Transverse colon (tissue), 4 donors: ENCODE measurements around the gene MEIG1. TPM values are rescaled to one million over a fixed set of nuclear protein-coding genes. Genes with fewer than 3 reads are reported as not detected.
"Not testable (repeated sequence)": the region's sequence is repeated elsewhere in the genome, so short reads cannot be mapped to it uniquely, and the experiment has no call there.

Experiments used
- DNase-seq: peaks from one replicate; pipeline ENCODE4 v3.0.0-alpha.2; 2019
- H3K27ac ChIP-seq, 4 donors: fragments of 200-600 bp; sonication (generic); 2 replicates each; pipeline ENCODE4 v1.5.1; 2016 to 2018; ENCODE audit warnings: inconsistent platforms in 4 of 4
- H3K27me3 ChIP-seq: fragments of 200-600 bp; sonication (generic); 2 replicates; pipeline ENCODE4 v1.5.1; 2017; ENCODE audit warnings: inconsistent platforms
- H3K36me3 ChIP-seq, 4 donors: fragments of 200-600 bp; sonication (generic); 2 replicates each; pipeline ENCODE4 v1.5.1; 2017 to 2019; ENCODE audit warnings: inconsistent platforms in 4 of 4
- H3K4me1 ChIP-seq, 4 donors: fragments of 200-600 bp; sonication (generic); 2 replicates each; pipeline ENCODE4 v1.5.1; 2017 to 2020; ENCODE audit warnings: inconsistent platforms in 4 of 4
- H3K4me3 ChIP-seq, 4 donors: fragments of 200-600 bp; sonication (generic); 1 replicate in 1 of 4; 2 replicates in 3 of 4; pipeline versions ENCODE4 v1.5.1 to v1.6.1; 2017 to 2019; ENCODE audit warnings: inconsistent platforms in 4 of 4
- H3K9me3 ChIP-seq, 2 donors: fragments of 200-600 bp; sonication (generic); 2 replicates each; pipeline ENCODE4 v1.5.1; 2017 to 2019; ENCODE audit warnings: inconsistent platforms in 2 of 2
- EP300 ChIP-seq: sonication (generic); formaldehyde crosslinking; IDR thresholded peaks from one replicate; pipeline ENCODE4 v1.6.1; 2017; ENCODE audit warnings: antibody characterized with exemption, low read depth
- POLR2A ChIP-seq: fragments of 450-650 bp; IDR thresholded peaks from one replicate; pipeline ENCODE4 v1.6.1; 2016; ENCODE audit warnings: antibody characterized with exemption, mild to moderate bottlenecking, moderate library complexity
- POLR2AphosphoS5 ChIP-seq, 3 donors: sonication (generic); formaldehyde crosslinking; IDR thresholded peaks; one replicate each; pipeline ENCODE4 v1.6.1; 2016; ENCODE audit warnings: antibody characterized with exemption in 3 of 3
- WGBS, 2 donors: methylation state at CpG; one replicate each; pipeline ENCODE4 v1.1.5; 2018; ENCODE audit warnings: low coverage in 1 of 2; 5-methylcytosine and 5-hydroxymethylcytosine counted together
- in situ Hi-C, 4 donors: fragments of 200-750 bp; cut with MboI; loops; one replicate each; pipeline versions ENCODE4 v1.15.0 to v1.15.1; 2017; ENCODE audit warnings: low sequenced_read_pairs in 3 of 4, low pct_ligation_motif_present in 1 of 4, low pct_unique_long_range_greater_than_20kb in 1 of 4
- intact Hi-C: fragments of 100-400 bp; cut with DNase I; formaldehyde crosslinking; loops from one replicate; pipeline ENCODE4 v1.15.1; 2023; ENCODE audit warnings: low total_unique reads
- total RNA-seq, 4 donors: library from RNA; depleted of rRNA; stranded (reverse); fragments of >200 nt; gene quantifications; one replicate each; pipeline ENCODE4 v1.1.0, GENCODE V29; 2016
- TF ChIP-seq, protein P1 (sequence below), 5 experiments: fragments of 200-600 bp in 3 of 5; fragments of 450-650 bp in 2 of 5; sonication (generic) in 3 of 5; IDR thresholded peaks; 1 replicate in 2 of 5; 2 replicates in 3 of 5; pipeline ENCODE4 v1.5.1; 2016 to 2017; ENCODE audit warnings: antibody characterized with exemption in 5 of 5, inconsistent platforms in 3 of 5, mild to moderate bottlenecking in 2 of 5, moderate library complexity in 1 of 5

The MEIG1 gene
- total RNA-seq, 4 donors from 2014 or later, result not detected

DNA sequence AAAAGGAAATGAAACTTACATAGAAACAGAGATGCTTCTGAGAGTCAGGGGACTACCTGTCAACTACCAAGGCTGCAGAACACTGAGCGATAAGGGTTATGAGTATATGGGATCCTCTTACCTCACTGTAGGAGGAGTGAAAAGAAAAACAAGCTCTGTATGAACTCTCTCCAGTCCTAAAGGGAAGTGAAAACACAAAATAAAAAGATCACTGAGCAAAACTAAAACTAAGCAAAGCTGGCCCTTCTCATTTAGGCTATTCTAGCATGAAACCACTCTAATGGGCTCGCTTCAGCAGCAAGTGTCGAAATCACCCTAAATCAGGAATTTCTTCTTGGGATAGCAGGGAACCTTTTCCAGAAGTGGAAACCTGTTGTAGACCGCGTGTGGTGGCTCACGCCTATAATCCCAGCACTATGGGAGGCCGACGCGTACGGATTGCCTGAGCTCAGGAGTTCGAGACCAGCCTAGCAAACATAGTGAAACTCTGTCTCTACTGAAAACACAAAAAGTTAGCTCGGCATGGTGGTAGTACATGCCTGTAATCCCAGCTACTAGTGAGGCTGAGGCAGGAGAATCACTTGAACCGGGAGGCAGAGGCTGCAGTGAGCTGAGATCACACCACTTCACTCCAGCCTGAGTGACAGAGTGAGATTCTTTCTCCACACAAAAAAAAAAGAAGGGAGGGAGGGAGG is 32.3 kb upstream of the MEIG1 start:
- H3K9me3 ChIP-seq, result no peaks in the 10 kb centered on the region
- intact Hi-C loops, result no loop called here
- H3K36me3 ChIP-seq, result peaks cover 0 to 38% (median 16%) of the 10 kb centered on the region in 4 donors
- no peaks in the 10 kb centered on the region for H3K4me1 ChIP-seq
- WGBS, 2 donors, result 79 to 83% methylated on average over 7 to 13 of the region's 13 CpGs
- TF ChIP-seq, protein P1, sequence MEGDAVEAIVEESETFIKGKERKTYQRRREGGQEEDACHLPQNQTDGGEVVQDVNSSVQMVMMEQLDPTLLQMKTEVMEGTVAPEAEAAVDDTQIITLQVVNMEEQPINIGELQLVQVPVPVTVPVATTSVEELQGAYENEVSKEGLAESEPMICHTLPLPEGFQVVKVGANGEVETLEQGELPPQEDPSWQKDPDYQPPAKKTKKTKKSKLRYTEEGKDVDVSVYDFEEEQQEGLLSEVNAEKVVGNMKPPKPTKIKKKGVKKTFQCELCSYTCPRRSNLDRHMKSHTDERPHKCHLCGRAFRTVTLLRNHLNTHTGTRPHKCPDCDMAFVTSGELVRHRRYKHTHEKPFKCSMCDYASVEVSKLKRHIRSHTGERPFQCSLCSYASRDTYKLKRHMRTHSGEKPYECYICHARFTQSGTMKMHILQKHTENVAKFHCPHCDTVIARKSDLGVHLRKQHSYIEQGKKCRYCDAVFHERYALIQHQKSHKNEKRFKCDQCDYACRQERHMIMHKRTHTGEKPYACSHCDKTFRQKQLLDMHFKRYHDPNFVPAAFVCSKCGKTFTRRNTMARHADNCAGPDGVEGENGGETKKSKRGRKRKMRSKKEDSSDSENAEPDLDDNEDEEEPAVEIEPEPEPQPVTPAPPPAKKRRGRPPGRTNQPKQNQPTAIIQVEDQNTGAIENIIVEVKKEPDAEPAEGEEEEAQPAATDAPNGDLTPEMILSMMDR (IDR thresholded peaks at IDR 0.05), result no peak
- TF ChIP-seq POLR2A (no peak), EP300 (no peak), POLR2AphosphoS5 (IDR thresholded peaks at IDR 0.05) (no peak)
- in situ Hi-C loops, result no loop called here
- no peaks in the 10 kb centered on the region for H3K27me3 ChIP-seq
- no peak overlapping the region for H3K27ac ChIP-seq
- no peak for DNase-seq
- no peak overlapping the region for H3K4me3 ChIP-seq

DNA sequence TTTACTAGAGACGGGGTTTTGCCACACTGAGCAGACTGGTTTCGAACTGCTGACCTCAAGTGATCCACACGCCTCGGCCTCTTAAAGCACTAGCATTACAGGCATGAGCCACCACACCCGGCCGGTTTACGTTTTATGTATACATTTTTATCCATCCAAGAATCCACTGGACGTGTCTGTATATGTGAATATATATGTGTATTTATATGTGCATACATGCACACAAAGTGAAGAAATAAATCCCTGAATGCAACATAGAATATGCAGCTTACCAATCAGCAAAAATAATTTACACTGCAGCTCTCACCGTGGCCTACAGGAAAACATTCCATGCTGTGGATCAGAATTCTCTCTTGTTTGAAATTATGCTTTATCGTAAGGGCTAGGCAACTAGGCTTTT is 28.6 kb upstream of the MEIG1 start:
- no peaks in the 10 kb centered on the region for H3K27me3 ChIP-seq
- no peaks in the 10 kb centered on the region for H3K9me3 ChIP-seq
- peaks cover 0 to 41% (median 21%) of the 10 kb centered on the region in 4 donors for H3K36me3 ChIP-seq
- DNase-seq, result no peak
- in situ Hi-C loops, result no loop called here
- H3K27ac ChIP-seq, result no peak overlapping the region
- intact Hi-C loops, result no loop called here
- no peaks in the 10 kb centered on the region for H3K4me1 ChIP-seq
- TF ChIP-seq, protein P1 (IDR thresholded peaks at IDR 0.05), result no peak
- TF ChIP-seq POLR2AphosphoS5 (IDR thresholded peaks at IDR 0.05), result no peak
- no peak for TF ChIP-seq POLR2A
- TF ChIP-seq EP300, result no peak
- no peak overlapping the region for H3K4me3 ChIP-seq
- WGBS, 2 donors, result 94 to 98% methylated on average over 10 of the region's 10 CpGs

DNA sequence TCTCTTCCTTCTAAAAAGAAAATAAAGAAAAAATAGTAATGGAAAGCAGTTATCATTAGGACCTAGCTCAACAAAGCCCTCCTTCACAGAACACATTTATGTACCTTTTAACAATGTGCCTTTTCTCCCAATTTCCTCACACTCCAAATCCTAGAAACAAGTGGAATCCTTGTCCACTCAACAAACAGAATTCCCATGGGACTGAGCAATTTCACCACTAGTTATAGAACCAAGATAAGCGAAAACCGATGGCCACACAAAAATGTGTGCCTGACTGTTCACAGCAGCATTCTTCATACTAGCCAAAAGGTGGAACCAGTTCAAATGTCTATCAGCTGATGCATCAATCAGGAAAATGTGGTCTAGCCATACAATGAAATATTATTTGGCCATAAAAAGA is 22.6 kb upstream of the MEIG1 start:
- TF ChIP-seq POLR2AphosphoS5 (IDR thresholded peaks at IDR 0.05) (no peak), POLR2A (no peak), EP300 (no peak)
- TF ChIP-seq, protein P1 (IDR thresholded peaks at IDR 0.05), result no peak
- H3K4me3 ChIP-seq, result no peak overlapping the region
- in situ Hi-C loops (no loop called here), intact Hi-C loops (no loop called here)
- no peaks in the 10 kb centered on the region for H3K27me3 ChIP-seq
- no peak for DNase-seq
- 94 to 100% methylated on average over 2 of the region's 2 CpGs for WGBS, 2 donors
- no peak overlapping the region for H3K27ac ChIP-seq
- H3K9me3 ChIP-seq, result no peaks in the 10 kb centered on the region
- H3K4me1 ChIP-seq, result no peaks in the 10 kb centered on the region
- H3K36me3 ChIP-seq, result peaks cover 0 to 24% (median 8%) of the 10 kb centered on the region in 4 donors

DNA sequence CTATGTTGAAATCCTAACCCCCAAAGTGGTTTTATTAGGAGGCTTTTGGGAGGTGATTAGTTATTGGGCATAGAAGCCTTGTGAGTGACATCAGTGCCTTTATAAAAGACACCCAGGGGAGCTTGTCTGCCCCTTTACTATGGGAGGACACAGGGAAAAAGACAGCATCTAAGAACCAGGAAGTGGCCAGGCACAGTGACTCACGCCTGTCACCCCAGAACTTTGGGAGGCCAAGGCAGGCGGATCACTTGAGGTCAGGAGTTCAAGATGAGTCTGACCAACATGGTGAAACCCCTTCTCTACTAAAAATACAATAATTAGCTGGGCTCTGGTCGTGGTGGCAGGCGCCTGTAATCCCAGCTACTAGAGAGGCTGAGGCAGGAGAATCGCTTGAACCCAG is 20.2 kb upstream of the MEIG1 start:
- intact Hi-C loops, H3K27ac ChIP-seq, in situ Hi-C loops, DNase-seq, H3K9me3 ChIP-seq, H3K27me3 ChIP-seq, H3K4me1 ChIP-seq, H3K4me3 ChIP-seq: not testable (repeated sequence)
- H3K36me3 ChIP-seq, result peaks cover 0 to 18% (median 9%) of the 10 kb centered on the region in 4 donors
- 72% methylated on average over 2 of the region's 5 CpGs; no CpG with 5 or more reads in 1 of the 2 donors for WGBS, 2 donors

DNA sequence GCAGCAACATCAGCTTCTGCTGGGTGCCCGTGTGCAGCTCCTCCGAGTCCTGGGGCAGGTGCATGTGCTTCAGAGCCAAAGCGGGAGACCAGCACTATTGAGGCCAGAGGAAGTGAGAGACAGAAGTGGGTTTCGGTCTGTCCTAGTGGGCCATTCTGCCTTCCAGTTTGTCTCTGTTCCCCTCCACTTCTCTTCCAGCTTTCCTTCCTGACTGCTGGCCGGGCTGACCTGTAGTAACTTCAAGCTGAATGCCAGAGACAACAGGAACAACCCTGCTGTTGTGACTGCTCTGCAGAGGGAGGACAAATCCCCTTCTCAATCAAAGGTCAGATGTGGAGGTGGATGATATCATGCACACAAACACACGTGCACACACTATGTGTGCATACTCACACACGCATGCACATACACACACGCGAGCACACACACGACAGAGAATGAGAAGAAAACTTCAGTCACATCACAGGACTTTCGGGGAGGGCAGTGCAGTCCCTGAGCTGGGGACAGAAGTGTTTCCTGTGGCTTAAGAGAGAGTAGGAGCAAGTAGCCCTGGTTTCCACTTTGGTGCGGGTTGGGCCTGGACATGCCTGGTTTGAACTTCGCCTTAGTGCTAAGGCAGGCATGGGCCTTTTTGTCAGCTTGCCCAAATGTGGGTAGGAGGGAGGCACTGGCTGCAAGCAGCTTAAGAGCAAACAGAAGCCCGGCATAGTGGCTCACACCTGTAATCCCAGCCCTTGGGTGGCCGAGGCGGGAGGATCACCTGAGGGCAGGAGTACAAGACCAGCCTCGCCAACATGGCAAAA is 16.8 kb upstream of the MEIG1 start:
- H3K4me1 ChIP-seq, in situ Hi-C loops, H3K9me3 ChIP-seq, H3K27ac ChIP-seq, intact Hi-C loops, H3K27me3 ChIP-seq, H3K4me3 ChIP-seq: not testable (repeated sequence)
- DNase-seq, result peak; percentile 37
- H3K36me3 ChIP-seq, result peaks cover 0 to 22% (median 10%) of the 10 kb centered on the region in 4 donors
- 81 to 84% methylated on average over 10 to 15 of the region's 17 CpGs for WGBS, 2 donors

DNA sequence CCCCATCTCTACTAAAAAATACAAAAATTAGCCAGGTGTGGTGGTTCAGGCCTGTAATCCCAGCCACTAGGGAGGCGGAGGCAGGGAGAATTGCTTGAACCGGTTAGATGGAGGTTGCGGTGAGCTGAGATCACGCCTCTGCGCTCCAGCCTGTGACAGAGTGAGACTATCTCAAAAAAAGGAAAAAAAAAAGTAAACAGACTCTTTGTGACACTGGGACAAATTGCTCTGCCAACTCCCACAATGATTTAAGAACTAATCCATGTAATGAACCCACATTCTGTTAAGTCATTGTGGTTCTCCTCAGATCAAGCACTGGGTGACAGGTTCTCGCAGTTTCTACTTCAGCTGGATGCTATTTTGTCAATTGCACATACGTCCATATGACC is 16.2 kb upstream of the MEIG1 start:
- in situ Hi-C loops, H3K27ac ChIP-seq, H3K4me1 ChIP-seq, H3K4me3 ChIP-seq, intact Hi-C loops, H3K9me3 ChIP-seq, DNase-seq, H3K27me3 ChIP-seq: not testable (repeated sequence)
- H3K36me3 ChIP-seq, result peaks cover 0 to 27% (median 13%) of the 10 kb centered on the region in 4 donors
- 94 to 100% methylated on average over 2 to 7 of the region's 7 CpGs for WGBS, 2 donors
